CD4-positive, alpha-beta T cell treated with Interleukin-6 for 4 hours (primary cell): ENCODE data around the gene CSTB.

ENCODE experiments used
- DNase-seq: peaks from one replicate; pipeline ENCODE4 v3.0.0-alpha.2; 2020; ENCODE audit warnings: mixed read lengths

CSTB gene

DNA sequence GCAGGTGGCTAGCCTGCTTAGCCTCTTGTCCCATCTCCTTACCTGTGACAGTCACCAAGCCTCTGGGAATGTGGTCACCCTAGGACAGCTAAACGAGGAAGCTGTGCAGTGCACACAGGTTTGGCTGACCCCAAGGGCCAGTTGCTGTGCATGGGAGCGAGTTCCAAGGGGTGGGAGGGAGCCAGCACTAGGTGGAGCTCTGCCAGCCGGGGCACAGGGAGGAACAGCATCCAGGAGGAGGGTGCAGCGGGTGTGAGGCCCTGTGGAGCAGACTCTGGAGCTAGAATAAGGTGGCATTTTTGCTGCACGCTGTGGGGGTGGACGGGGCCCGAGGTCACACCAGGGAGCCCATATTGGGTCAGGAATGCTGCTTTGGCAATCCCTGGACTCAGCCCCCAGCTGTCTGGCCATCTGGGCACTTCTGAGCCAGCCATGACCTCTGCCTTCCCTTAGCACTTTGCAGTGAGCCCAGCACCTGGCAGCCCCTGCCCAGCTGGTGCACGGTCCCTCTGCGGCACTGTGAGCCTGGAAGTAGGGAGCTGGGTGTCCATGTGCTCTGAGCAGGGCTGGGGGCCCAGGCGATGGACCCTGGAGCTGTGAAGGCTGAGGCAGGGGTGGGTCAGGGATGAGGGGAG, 48.5 kb downstream of the CSTB start:
- DNase-seq: no peak

DNA sequence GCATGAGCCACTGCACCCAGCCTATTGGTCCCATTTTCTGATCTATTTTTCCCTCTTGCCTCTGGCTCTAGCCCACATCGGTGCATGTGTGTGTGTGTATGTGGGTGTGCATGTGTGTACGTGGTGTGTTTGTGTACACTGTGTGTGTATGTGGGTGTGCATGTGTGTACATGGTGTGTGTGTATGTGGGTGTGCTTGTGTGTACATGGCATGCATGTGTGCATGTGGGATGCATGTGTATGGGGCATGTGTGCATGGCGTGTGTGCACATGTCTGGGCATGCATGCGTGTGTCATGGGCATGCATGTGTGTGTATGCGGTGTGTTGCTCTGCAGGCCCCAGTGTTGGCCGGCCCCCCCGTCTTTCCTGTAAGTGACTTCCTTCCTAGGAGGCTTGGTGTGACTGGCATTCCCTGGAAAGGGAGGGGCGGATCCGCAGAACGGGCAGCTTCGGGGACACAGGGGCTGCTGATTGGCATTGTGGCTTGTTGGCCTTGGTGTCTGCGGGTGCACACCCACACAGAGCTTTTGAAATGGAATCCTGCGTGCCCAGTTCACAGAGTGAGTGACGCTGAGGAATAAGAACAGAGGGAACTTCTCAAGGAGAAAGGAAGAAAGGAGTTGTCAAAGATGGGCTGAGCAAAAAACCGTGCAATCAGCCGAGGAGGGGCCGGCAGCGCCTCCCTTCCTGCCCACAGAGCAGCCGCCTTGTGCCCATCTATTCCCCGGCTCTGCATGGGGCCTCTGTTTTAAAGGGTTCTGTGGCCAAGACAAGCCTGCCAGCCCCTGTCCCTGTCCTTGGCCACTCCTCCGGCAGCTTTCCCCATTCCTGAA, 49.2 kb downstream of the CSTB start:
- no peak for DNase-seq
